Gastrocnemius medialis (tissue), 4 donors: ENCODE measurements around the gene PDK3.

Experiments used
- CTCF ChIP-seq, 5 experiments: fragments of 450-650 bp in 3 of 5; fragments of 200-600 bp in 2 of 5; sonication (generic) in 2 of 5; IDR thresholded peaks in 4 of 5; conservative IDR thresholded peaks in 1 of 5; 1 replicate in 4 of 5; 2 replicates in 1 of 5; pipeline ENCODE4 v1.5.1; 2016 to 2019; ENCODE audit warnings: antibody characterized with exemption in 5 of 5, mild to moderate bottlenecking in 3 of 5, moderate library complexity in 3 of 5
- POLR2A ChIP-seq, 2 donors: fragments of 450-650 bp; IDR thresholded peaks; one replicate each; pipeline ENCODE4 v1.6.1; 2017; ENCODE audit warnings: antibody characterized with exemption in 2 of 2, mild to moderate bottlenecking in 2 of 2, moderate library complexity in 2 of 2

- TF ChIP-seq CTCF (IDR thresholded peaks at IDR 0.05 in 4 of 5, conservative IDR thresholded peaks at IDR 0.05 in 1 of 5) (no peak), POLR2A (IDR thresholded peaks at IDR 0.05) (no peak)
Observed at GRCh38 chrX:24536551-24536950, 71.5 kb downstream of the PDK3 start.
